Stimulated activated naive CD8-positive, alpha-beta T cell treated with anti-CD3 and anti-CD28 coated beads, Interleukin-15, Interleukin-2, amounts not matched to agents 100 ng/mL and 50 ng/mL, for 24 hours (primary cell): ENCODE measurements around the gene MMP10.

ENCODE experiments used
- H3K27ac Mint-ChIP-seq: one replicate; pipeline ENCODE4 v1.8.0; 2021; ENCODE audit warnings: mild to moderate bottlenecking, mixed read lengths
- H3K27me3 Mint-ChIP-seq: one replicate; pipeline ENCODE4 v1.8.0; 2021; ENCODE audit warnings: mixed read lengths
- H3K36me3 Mint-ChIP-seq: one replicate; pipeline ENCODE4 v1.8.0; 2021; ENCODE audit warnings: low read depth, mixed read lengths
- H3K4me1 Mint-ChIP-seq: one replicate; pipeline ENCODE4 v1.8.0; 2021; ENCODE audit warnings: low read depth, mixed read lengths
- H3K4me3 Mint-ChIP-seq: one replicate; pipeline ENCODE4 v1.8.0; 2021; ENCODE audit warnings: mild to moderate bottlenecking, mixed read lengths
- H3K9me3 Mint-ChIP-seq: one replicate; pipeline ENCODE4 v1.8.0; 2021; ENCODE audit warnings: mixed read lengths

The MMP10 gene

DNA sequence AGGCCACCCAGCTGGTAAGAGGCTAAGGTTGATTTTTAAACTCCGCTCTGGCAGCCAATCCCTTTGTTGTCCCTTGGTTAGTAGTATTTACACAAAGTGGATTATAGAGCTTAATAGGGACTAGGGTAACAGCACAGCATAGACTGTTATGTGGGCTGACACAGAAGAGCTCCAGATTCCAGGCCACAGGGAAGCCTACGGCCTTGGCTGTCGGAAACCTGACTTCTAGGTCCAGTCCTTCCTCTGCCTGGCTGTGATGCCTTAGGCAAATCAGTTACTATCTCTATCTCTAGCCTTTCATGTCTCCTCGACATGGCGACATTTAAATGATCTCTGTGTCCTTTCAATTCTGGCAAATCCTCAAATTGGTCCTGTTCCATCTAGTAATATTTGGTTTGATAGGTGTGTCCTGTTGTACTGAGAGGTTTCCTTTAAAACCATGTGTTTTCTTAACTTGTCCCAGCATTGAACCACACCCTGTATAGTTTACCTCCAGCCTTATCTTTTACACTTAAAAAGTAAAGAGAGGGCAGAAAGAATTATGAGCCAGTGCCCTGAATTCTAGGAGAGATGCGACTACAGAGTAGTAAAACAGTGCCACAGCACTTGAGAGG lies 13.4 kb upstream of the MMP10 start:
- Mint-ChIP-seq H3K27me3 (peaks cover 4% of the 10 kb centered on the region), H3K4me1 (peaks cover 4% of the 10 kb centered on the region), H3K4me3 (no peak overlapping the region), H3K36me3 (no peaks in the 10 kb centered on the region), H3K9me3 (no peaks in the 10 kb centered on the region), H3K27ac (no peak overlapping the region)

DNA sequence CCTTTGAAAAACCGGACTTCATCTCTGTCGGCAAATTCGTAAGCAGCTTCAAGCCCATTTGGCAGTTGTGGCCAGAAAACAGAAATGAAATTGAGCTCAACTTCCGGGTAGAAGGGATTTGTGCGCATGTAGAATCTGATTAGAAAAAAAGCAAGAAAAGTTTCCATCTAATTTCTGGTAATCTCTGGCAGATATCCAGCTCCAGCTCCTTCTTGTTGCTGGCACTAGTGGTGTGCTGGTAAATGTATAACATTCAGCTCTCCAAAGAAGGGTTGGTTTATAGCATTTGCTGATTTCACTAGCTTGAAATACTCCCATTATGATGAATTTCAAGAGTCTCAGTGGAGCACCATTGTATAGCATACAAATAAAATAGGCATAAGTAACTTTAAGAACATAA lies 12.2 kb upstream of the MMP10 start:
- Mint-ChIP-seq H3K4me1 (peaks cover 4% of the 10 kb centered on the region), H3K9me3 (no peaks in the 10 kb centered on the region), H3K27me3 (peaks cover 4% of the 10 kb centered on the region), H3K36me3 (no peaks in the 10 kb centered on the region), H3K4me3 (no peak overlapping the region), H3K27ac (no peak overlapping the region)

DNA sequence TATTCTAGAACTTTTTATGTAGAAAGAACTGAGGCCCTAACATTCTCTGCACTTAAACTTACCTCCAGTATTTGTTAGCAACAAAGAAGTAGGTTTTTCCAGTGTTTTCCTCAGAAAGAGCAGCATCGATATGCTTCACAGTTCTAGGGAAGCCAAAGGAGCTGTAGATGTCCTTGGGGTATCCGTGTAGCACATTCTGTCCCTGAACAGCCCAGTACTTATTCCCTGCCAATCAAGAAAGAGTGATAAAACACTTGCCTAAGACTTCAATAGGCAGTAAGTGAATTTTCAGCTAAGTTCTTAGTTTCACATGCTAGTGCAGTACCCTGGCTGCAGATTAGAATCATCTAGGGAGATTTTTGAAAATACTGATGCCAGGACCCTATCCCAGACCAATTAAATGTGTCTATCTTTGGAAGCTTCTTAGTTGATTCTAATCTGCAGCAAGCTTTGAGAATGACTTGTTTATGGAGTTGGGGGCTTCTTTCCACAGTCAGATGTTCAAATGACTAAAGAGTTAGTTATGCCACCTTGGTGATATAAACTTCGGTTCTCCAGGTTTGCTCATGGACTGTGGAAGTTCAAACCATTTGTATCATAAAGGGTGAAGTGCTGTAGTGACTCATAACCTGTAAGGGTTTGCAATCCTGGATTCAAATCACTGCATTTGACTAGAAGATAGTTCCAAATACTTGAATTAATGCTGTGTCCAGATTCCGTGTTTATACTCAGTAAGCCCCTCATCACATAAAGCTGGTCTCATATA lies 11.0 kb upstream of the MMP10 start:
- Mint-ChIP-seq H3K4me3 (no peak overlapping the region), H3K27me3 (peaks cover 4% of the 10 kb centered on the region), H3K36me3 (no peaks in the 10 kb centered on the region), H3K27ac (no peak overlapping the region), H3K4me1 (peaks cover 4% of the 10 kb centered on the region), H3K9me3 (no peaks in the 10 kb centered on the region)

DNA sequence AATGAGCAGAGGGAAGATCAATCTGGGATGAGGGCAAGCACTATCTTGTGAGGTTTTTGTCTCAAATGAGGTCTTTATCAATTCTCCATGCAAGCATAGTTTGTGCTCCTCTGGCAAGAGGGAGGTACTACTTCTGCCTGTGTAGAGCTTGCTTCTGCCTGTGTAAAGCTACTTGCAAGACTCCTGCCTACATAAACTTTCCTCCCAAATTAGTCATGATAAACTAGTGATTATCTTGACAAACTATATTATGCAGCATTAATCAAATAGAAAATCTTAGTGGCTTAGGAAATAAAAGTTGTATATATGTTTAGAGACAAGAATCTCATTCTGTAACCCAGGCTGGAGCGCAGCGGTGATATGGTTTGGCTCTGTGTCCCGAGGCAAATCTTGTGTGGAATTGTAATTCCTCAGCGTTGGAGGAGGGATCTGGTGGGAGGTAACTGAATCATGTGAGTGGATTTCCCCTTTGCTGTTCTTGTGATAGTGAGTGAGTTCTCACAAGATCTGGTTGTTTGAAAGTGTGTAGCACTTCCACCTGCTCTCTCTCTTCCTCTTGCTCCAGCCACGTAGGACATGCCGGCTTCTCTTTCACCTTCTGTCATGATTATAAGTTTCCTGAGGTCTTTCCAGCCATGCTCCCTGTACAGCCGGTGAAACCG lies 8.0 kb upstream of the MMP10 start:
- Mint-ChIP-seq H3K9me3 (no peaks in the 10 kb centered on the region), H3K27ac (no peak overlapping the region), H3K27me3 (peaks cover 8% of the 10 kb centered on the region), H3K4me3 (no peak overlapping the region), H3K36me3 (no peaks in the 10 kb centered on the region), H3K4me1 (no peaks in the 10 kb centered on the region)

DNA sequence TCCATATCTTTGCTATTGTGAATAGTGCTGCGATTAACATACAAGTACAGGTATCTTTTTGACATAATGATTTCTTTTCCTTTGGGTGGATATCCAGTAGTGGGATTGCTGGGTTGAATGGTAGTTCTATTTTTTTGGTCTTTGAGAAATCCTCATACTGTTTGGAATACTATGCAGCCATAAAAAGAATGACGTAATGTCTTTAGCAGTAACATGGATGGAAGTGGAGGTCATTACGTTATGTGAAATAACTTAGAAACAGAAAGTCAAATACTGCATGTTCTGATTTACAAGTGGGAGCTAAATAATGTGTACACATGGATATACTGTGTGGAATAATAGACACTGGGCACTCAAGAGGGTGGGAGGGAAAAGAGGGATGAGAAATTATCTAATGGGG lies 4.0 kb upstream of the MMP10 start:
- Mint-ChIP-seq H3K27me3 (peaks cover 20% of the 10 kb centered on the region), H3K4me3 (no peak overlapping the region), H3K9me3 (no peaks in the 10 kb centered on the region)

DNA sequence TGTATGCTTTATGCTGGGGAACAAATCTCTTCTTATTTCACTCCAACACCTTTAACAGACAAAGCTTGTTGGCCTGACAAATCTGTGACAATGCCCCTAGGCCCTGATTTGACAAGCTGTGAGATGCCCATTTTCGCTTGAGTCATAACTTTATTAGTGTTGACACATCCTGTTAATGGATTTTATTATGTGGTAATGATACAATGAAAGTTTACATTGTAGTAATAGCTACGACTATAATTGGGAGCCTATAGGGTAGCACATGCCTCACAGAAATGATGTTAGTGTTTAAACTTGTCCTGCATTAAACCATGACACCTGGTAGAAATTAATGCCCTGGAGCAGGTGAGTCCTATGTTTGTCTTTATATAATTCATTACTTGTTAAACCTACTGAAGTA lies 3.3 kb upstream of the MMP10 start:
- Mint-ChIP-seq H3K9me3 (no peaks in the 10 kb centered on the region), H3K36me3 (no peaks in the 10 kb centered on the region), H3K27me3 (peaks cover 20% of the 10 kb centered on the region), H3K27ac (no peak overlapping the region), H3K4me3 (no peak overlapping the region), H3K4me1 (no peaks in the 10 kb centered on the region)

More for the DNA sequence above, 4.0 kb upstream of the MMP10 start:
- Mint-ChIP-seq H3K36me3 (no peaks in the 10 kb centered on the region), H3K27ac (no peak overlapping the region), H3K4me1 (no peaks in the 10 kb centered on the region)

DNA sequence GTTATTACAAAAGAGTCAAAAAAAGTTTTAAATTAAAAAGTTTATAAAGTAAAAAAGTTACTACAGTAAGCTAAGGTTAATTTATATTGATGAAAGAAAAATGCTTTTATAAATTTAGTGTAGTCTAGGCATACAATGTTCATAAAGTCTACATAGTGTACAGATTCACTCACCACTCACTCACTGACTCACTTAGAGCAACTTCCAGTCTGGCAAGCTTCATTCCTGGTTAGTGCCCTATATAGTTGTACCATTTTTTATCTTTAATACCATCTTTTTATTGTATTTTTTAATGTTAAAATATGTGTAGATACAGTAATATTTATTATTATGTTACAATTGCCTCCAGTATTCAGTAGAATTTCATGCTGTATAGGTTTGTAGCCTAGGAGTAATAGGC lies 2.6 kb upstream of the MMP10 start:
- Mint-ChIP-seq H3K36me3 (no peaks in the 10 kb centered on the region), H3K4me1 (no peaks in the 10 kb centered on the region), H3K4me3 (no peak overlapping the region), H3K27ac (no peak overlapping the region), H3K27me3 (peaks cover 20% of the 10 kb centered on the region), H3K9me3 (no peaks in the 10 kb centered on the region)

DNA sequence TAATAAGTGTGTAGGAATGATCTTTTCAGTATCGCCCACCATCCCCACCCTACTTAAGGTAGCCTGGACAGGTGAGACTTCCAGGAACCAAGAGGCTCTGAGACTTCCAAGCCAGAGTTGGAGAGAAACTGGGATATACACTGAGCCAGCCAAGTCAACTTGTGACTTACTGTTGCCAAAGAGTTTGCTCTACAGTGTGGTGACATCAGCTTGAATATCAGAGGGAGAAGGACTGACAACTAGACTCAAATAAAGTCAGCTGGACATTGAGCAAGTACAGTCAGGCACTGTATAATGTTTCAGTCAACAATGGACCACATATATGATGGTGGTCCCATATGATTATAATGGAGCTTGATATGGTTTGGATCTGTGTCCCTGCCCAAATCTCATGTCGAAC lies 1.2 kb upstream of the MMP10 start:
- Mint-ChIP-seq H3K4me3 (no peak overlapping the region), H3K4me1 (no peaks in the 10 kb centered on the region), H3K27me3 (peaks cover 20% of the 10 kb centered on the region), H3K27ac (no peak overlapping the region), H3K36me3 (no peaks in the 10 kb centered on the region), H3K9me3 (no peaks in the 10 kb centered on the region)

DNA sequence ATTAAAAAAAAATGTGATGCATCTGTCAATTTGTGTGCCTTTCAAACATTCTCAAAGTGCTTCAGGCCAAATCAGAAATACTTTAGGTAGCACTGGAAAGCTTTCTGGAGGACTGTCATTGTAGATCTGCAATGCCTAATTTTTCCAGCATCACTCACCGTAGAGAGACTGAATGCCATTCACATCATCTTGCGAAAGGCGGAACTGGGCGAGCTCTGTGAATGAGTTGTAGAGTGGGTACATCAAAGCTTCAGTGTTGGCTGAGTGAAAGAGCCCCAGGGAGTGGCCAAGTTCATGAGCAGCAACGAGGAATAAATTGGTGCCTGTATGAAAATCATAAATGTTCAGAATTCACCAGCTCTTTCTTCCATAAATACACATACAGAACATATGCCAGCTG lies 4.0 kb downstream of the MMP10 start:
- H3K4me1 Mint-ChIP-seq = no peaks in the 10 kb centered on the region
- H3K27ac Mint-ChIP-seq = no peak overlapping the region
- H3K27me3 Mint-ChIP-seq = peaks cover 20% of the 10 kb centered on the region
- H3K4me3 Mint-ChIP-seq = no peak overlapping the region
- H3K36me3 Mint-ChIP-seq = no peaks in the 10 kb centered on the region
- no peaks in the 10 kb centered on the region for H3K9me3 Mint-ChIP-seq

DNA sequence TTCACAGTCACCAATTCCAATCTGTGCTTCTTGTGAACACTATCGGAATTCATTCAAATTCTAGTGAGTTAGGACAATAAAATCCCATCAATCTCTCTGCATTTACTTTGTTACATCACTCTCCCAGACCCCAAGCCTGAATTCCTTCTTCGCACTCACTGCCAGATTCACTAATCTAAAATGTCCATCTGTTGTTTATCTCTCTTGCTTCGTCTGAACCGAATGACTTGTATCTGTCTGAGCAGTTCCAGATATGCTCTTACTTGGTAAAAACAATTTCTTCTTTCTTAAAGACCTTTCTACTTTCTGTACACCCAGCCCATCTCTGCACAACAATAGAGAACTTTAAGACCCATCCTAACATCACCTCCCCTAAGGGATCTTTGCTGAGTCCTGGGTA lies 7.0 kb downstream of the MMP10 start:
- peaks cover 21% of the 10 kb centered on the region for H3K27me3 Mint-ChIP-seq

DNA sequence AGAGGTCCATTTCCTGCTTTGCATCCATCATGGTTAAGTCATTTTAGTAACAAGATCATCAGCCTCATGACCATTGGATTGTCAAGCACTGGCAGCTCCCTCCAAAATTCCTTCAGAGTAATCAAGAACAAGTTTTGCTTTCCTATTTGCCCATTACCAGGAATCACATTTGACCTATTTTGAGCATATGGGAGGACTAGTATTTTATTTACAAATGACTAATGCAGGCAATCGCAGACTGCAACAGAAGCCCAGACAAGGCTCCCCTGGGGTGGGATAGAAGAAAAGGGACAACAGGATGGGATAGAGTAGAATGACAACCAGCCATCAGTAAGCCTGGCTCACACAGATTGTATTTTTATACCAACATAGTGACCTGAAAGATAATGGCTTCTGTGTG lies 9.1 kb downstream of the MMP10 start:
- Mint-ChIP-seq H3K9me3 (no peaks in the 10 kb centered on the region), H3K27me3 (peaks cover 25% of the 10 kb centered on the region), H3K27ac (no peak overlapping the region), H3K4me3 (no peak overlapping the region), H3K4me1 (no peaks in the 10 kb centered on the region), H3K36me3 (no peaks in the 10 kb centered on the region)

More for the DNA sequence above, 7.0 kb downstream of the MMP10 start:
- Mint-ChIP-seq H3K36me3 (no peaks in the 10 kb centered on the region), H3K4me3 (no peak overlapping the region), H3K9me3 (no peaks in the 10 kb centered on the region), H3K4me1 (no peaks in the 10 kb centered on the region), H3K27ac (no peak overlapping the region)

DNA sequence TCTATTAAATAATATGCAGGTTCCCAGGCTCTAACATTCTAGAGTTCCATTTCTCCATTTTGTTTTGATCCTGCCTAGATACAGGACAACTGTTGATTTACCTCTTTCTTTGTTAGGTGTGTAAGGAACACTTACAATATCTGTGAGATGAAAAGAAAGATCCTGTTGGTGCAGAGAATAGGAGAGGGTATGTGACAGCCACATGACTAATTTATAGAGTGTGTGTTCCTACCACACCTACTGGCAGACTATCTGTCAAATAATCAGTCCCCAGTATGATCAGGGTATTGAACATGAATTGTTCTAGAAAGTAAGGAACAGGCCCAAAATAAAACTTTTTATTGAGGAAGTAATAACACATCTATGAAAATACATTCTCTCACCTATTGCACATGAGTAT lies 10.2 kb downstream of the MMP10 start:
- H3K27ac Mint-ChIP-seq = no peak overlapping the region
- H3K36me3 Mint-ChIP-seq = no peaks in the 10 kb centered on the region
- H3K4me1 Mint-ChIP-seq = no peaks in the 10 kb centered on the region
- no peaks in the 10 kb centered on the region for H3K9me3 Mint-ChIP-seq
- no peak overlapping the region for H3K4me3 Mint-ChIP-seq
- H3K27me3 Mint-ChIP-seq = peaks cover 23% of the 10 kb centered on the region

DNA sequence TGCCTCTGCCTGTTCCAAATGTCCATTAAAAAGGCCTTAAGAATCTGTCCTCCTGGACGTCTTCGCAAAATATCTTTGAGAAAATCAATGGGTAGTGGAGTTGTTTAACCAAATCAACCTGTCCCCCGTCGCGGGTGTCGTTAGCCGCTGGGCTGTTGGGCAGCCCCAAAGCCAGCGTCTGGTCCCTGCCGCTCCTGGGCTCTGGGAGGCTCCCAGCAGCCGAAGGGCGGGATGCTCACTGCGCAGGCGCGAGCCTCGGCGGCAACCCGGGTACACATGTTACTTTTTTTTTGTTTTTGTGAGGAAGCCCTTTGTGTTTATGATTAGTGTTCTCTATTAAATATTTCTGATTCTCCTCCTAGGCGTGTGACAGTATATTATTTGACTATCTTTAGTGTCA lies 12.6 kb downstream of the MMP10 start:
- no peaks in the 10 kb centered on the region for H3K4me1 Mint-ChIP-seq
- H3K9me3 Mint-ChIP-seq = no peaks in the 10 kb centered on the region
- H3K36me3 Mint-ChIP-seq = no peaks in the 10 kb centered on the region
- H3K4me3 Mint-ChIP-seq = no peak overlapping the region
- H3K27me3 Mint-ChIP-seq = peaks cover 25% of the 10 kb centered on the region
- H3K27ac Mint-ChIP-seq = no peak overlapping the region

DNA sequence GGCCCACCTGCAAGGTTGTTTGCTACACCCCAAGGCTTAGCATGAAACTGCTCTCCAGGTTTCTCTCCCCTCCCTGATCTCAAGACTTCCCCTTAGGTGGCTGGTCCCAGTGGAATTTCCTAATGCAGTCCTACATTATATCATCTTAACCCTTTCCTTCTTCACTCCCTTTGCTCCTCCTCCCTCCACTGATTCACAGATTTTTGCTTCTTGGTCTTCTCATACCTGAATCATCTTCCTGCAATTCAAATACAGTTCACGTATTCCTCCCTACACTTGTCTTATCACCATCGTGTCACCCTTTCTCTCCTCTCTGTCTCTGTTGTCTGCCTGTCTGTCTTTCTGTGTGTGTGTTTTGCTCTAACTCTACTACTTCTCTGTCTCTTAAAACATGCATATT lies 17.0 kb downstream of the MMP10 start:
- H3K4me3 Mint-ChIP-seq = no peak overlapping the region
- H3K9me3 Mint-ChIP-seq = no peaks in the 10 kb centered on the region
- H3K4me1 Mint-ChIP-seq = peaks cover 7% of the 10 kb centered on the region
- H3K27ac Mint-ChIP-seq = no peak overlapping the region
- no peaks in the 10 kb centered on the region for H3K36me3 Mint-ChIP-seq
- peaks cover 17% of the 10 kb centered on the region for H3K27me3 Mint-ChIP-seq

DNA sequence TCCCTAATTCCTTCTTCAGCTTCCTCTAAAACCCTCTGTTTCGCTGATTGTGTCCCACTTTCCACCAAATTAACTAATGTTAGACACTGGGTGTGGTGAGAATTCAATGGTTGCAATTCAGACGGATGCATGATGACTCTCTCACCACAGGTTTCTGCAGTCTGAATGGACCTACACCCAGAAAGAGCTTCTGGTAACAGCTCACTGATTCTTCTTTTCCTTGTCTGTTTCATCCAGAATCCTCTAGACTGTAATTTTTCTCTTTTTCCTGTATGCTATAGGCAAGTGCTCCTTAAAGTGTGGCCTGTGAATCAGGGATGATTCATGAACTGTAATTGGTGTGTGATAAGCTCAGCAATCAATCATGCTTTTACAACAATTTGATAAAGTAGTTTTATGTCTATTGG lies 18.1 kb downstream of the MMP10 start:
- Mint-ChIP-seq H3K36me3 (no peaks in the 10 kb centered on the region), H3K9me3 (no peaks in the 10 kb centered on the region), H3K4me1 (peaks cover 7% of the 10 kb centered on the region), H3K27me3 (peaks cover 21% of the 10 kb centered on the region), H3K27ac (no peak overlapping the region), H3K4me3 (no peak overlapping the region)
